ENCODE measurements around the gene BRK1.

BRK1 gene

DNA sequence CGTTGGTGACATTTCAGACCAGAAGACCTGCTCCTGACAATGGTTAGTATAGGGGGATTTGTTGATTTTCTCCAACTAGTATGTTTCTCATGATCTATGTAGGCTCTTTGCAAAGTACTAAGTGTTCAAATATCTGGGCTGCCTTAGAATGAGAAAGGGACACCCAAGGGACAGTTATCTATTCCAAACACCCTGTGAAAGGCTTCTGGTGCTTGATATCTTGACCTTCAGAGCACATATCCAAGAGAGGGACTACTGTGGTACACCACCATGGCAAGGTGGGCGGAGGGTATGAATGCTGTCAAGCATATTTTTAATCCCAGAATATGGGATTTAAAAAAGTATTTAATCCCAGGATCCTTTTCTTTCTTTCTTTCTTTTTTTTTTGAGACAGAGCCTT, 8.6 kb upstream of the BRK1 start:
- Histone ChIP-seq H3K4me1 (no peaks in the 10 kb centered on the region), H3K27me3 (ENCODE audit: control insufficient read depth, insufficient read depth, low read length) (no peaks in the 10 kb centered on the region), H3K79me2 (no peaks in the 10 kb centered on the region), H3K9me3 (ENCODE audit: control insufficient read depth, low read length) (no peaks in the 10 kb centered on the region), H3K27ac (no peak overlapping the region), H2AFZ (no peak overlapping the region), H3K4me2 (ENCODE audit: low read length) (no peak overlapping the region), H3K4me3 (ENCODE audit: low read depth, low read length) (no peak overlapping the region), H3K36me3 (ENCODE audit: control insufficient read depth, insufficient read depth, low read length) (no peaks in the 10 kb centered on the region), H3K9ac (no peak overlapping the region)
- TF ChIP-seq CTCF (IDR thresholded peaks at IDR 0.05): no peak

DNA sequence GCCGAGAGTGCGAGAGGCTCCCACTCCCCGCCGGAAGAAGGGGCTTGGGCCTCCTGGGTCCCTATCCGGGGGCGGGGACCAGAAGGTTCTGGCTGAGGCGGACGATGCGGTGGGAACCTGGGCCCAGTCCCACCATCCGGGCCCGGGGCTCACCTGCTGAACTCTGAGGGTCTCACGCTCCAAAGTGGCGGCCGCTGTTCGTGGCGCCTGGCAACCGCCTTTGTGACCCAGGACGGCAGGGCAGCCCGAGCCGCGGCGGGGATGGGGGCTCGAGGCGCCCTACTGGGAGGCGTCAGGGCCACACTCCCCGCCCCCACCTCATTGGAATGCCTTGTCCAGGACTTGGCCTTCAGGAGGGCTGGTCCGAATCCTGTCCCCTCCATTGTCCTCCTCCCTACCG, 7.4 kb upstream of the BRK1 start, which contains the start of gene FANCD2OS:
Gene FANCD2OS (minus strand): TSS at position 165 of the 400 bp plus-strand sequence. CDS start 3,481 bp downstream, outside the sequence.
- no peaks in the 10 kb centered on the region for H3K36me3 ChIP-seq (ENCODE audit: control insufficient read depth, insufficient read depth, low read length)
- H3K9me3 ChIP-seq (ENCODE audit: control insufficient read depth, low read length): no peaks in the 10 kb centered on the region
- no peak for TF ChIP-seq CTCF (IDR thresholded peaks at IDR 0.05)
- H3K79me2 ChIP-seq: no peaks in the 10 kb centered on the region
- no peaks in the 10 kb centered on the region for H3K27me3 ChIP-seq (ENCODE audit: control insufficient read depth, insufficient read depth, low read length)
- H3K4me3 ChIP-seq (ENCODE audit: low read depth, low read length): no peak within 1 kb of the TSS
- no peak within 1 kb of the TSS for H3K4me2 ChIP-seq (ENCODE audit: low read length)
- no peak within 1 kb of the TSS for H3K27ac ChIP-seq
- no peaks in the 10 kb centered on the region for H3K4me1 ChIP-seq
- no peak within 1 kb of the TSS for H2AFZ ChIP-seq
- H3K9ac ChIP-seq: no peak within 1 kb of the TSS

- H3K27me3 ChIP-seq (ENCODE audit: control insufficient read depth, insufficient read depth, low read length): no peaks in the 10 kb centered on the region
- no peaks in the 10 kb centered on the region for H3K9me3 ChIP-seq (ENCODE audit: control insufficient read depth, low read length)
- peaks cover 28% of the 10 kb centered on the region for H3K79me2 ChIP-seq
- peak overlapping the region; percentile 69 for H3K4me2 ChIP-seq (ENCODE audit: low read length)
- peaks cover 8% of the 10 kb centered on the region for H3K4me1 ChIP-seq
- peak overlapping the region; percentile 74 for H3K27ac ChIP-seq
- TF ChIP-seq CTCF (IDR thresholded peaks at IDR 0.05): no peak
- peak overlapping the region; percentile 1 for H3K9ac ChIP-seq
- H2AFZ ChIP-seq: peak overlapping the region; percentile 96
- peak overlapping the region; percentile 80 for H3K4me3 ChIP-seq (ENCODE audit: low read depth, low read length)
- no peaks in the 10 kb centered on the region for H3K36me3 ChIP-seq (ENCODE audit: control insufficient read depth, insufficient read depth, low read length)
Measured at GRCh38 chr3:10116138-10116460, 624 bp downstream of the BRK1 start.

GRCh38 chr3:10116928-10117327, 1.5 kb downstream of the BRK1 start:
- Histone ChIP-seq H3K4me3 (ENCODE audit: low read depth, low read length) (no peak overlapping the region), H3K27ac (no peak overlapping the region), H3K4me2 (ENCODE audit: low read length) (no peak overlapping the region), H2AFZ (no peak overlapping the region), H3K27me3 (ENCODE audit: control insufficient read depth, insufficient read depth, low read length) (no peaks in the 10 kb centered on the region), H3K9me3 (ENCODE audit: control insufficient read depth, low read length) (no peaks in the 10 kb centered on the region), H3K79me2 (peaks cover 28% of the 10 kb centered on the region), H3K36me3 (ENCODE audit: control insufficient read depth, insufficient read depth, low read length) (no peaks in the 10 kb centered on the region), H3K9ac (no peak overlapping the region), H3K4me1 (peaks cover 8% of the 10 kb centered on the region)
- TF ChIP-seq CTCF (IDR thresholded peaks at IDR 0.05): no peak

DNA sequence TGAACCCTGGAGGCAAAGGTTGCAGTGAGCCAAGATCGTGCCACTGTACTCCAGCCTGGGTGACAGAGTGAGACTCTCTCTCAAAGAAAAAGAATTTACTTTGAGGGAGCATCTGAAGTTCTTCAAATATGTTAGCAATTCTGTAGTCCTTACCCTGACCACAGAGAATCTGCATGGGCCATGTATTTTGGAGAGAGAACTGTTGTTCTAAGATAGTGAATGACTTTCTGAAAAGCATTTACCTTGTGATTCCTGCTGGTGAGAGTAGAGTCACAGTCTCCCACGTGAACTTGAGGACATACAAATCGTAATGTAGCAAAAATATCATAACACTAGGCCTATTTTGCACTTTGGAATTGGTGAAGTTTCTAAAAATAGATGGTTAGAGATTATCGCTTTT, 3.9 kb downstream of the BRK1 start:
- peaks cover 8% of the 10 kb centered on the region for H3K4me1 ChIP-seq
- no peak overlapping the region for H3K4me3 ChIP-seq (ENCODE audit: low read depth, low read length)
- no peak for TF ChIP-seq CTCF (IDR thresholded peaks at IDR 0.05)
- no peaks in the 10 kb centered on the region for H3K9me3 ChIP-seq (ENCODE audit: control insufficient read depth, low read length)
- H3K27ac ChIP-seq: no peak overlapping the region
- no peak overlapping the region for H2AFZ ChIP-seq
- no peak overlapping the region for H3K4me2 ChIP-seq (ENCODE audit: low read length)
- H3K27me3 ChIP-seq (ENCODE audit: control insufficient read depth, insufficient read depth, low read length): no peaks in the 10 kb centered on the region
- H3K79me2 ChIP-seq: peaks cover 42% of the 10 kb centered on the region
- no peaks in the 10 kb centered on the region for H3K36me3 ChIP-seq (ENCODE audit: control insufficient read depth, insufficient read depth, low read length)
- no peak overlapping the region for H3K9ac ChIP-seq

Data from parathyroid adenoma (tissue), 2 donors.